ENCODE measurements around the gene CHST8.
"Not testable (repeated sequence)": the region's sequence is repeated elsewhere in the genome, so short reads cannot be mapped to it uniquely, and the experiment has no call there.

The CHST8 gene, protein sequence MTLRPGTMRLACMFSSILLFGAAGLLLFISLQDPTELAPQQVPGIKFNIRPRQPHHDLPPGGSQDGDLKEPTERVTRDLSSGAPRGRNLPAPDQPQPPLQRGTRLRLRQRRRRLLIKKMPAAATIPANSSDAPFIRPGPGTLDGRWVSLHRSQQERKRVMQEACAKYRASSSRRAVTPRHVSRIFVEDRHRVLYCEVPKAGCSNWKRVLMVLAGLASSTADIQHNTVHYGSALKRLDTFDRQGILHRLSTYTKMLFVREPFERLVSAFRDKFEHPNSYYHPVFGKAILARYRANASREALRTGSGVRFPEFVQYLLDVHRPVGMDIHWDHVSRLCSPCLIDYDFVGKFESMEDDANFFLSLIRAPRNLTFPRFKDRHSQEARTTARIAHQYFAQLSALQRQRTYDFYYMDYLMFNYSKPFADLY

GRCh38 chr19:33621811-33622504 lies at the start of gene CHST8:
Gene CHST8, plus strand, starts transcription at chr19:33621953. Its CDS starts 67,309 bp downstream, at chr19:33689262.
- no peak for DNase-seq

DNA sequence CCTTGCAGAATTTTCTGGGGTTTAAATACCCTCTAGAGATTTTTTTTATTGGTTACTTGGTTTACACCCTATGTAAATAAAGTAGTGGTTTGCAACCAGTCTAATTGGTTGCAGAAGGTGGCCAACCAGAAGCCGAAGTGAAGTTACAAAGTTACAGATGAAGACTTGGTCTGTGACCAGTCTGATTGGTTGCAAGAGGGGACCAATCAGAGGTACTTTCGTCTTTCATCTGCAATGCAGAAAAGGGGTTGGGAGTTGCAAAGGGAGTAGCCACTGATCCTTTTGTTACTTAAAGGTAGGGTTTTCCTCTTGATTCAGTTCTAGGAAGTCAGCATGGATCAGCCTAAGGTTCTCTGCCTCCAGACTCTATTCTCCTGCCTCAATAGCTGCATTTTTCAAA lies 48.8 kb upstream of the CHST8 start:
- DNase-seq, result no peak

DNA sequence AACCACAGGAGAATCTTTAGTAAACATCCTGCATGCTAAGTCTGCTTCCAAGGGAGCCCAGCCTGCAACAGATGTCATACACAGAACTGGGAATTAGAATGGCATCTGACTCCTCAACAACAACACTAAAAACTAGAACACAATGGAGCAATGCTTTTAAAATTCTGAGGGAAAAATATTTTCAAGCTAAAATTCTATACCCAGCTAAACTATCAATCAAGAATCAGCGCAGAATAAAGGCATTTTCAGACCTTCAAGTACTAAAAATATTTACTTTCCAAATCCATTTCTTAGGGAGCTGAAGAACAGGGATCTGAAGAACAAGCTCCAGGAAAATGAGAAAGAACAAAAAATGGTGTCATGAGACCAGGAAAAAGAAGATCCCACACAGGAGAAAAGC lies 46.9 kb upstream of the CHST8 start:
- DNase-seq, result no peak

GRCh38 chr19:33578697-33579096 lies 43.1 kb upstream of the CHST8 start:
- DNase-seq, result no peak

GRCh38 chr19:33580026-33580644 lies 41.6 kb upstream of the CHST8 start:
- DNase-seq, result no peak

GRCh38 chr19:33580645-33581037 lies 41.1 kb upstream of the CHST8 start:
- no peak for DNase-seq

GRCh38 chr19:33582914-33583313 lies 38.8 kb upstream of the CHST8 start:
- no peak for DNase-seq

DNA sequence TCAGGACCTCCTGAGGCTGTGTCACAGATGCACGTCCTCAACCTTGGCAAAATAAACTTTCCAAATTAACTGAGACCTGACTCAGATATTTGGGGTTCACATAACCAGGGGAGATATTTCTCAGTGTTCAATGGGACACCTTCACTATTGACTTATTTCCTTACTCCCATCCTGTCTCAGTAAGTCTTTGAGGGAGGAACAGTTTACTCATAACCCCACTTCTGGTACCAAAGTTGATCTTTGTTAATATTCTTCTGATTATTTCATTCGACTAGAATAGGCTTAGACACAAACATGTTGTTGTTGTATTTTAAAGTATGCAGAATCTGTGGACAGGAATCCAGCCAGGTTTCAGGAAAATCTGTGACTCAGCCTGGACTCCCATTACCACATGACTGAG lies 34.6 kb upstream of the CHST8 start:
- DNase-seq, result no peak

DNA sequence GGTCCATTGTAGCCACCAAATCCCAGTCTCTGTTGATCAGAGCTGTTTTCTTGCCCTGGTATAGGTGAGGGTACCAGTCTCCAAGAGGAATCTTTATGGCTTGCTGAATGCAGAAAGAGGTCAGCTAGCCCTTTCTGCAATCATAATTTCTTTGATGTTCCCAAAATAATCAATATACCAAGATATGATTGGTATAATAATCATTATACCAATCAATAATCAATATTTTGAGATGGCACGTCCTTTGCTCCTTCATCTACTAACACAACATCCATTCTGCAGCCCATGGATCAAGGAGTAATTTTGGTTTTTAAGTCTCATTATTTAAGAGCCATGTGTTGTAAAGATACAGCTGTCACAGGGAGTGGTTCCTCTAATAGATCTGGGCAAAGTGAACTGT lies 31.5 kb upstream of the CHST8 start:
- no peak for DNase-seq

GRCh38 chr19:33595783-33596182 lies 26.0 kb upstream of the CHST8 start:
- DNase-seq, result no peak

DNA sequence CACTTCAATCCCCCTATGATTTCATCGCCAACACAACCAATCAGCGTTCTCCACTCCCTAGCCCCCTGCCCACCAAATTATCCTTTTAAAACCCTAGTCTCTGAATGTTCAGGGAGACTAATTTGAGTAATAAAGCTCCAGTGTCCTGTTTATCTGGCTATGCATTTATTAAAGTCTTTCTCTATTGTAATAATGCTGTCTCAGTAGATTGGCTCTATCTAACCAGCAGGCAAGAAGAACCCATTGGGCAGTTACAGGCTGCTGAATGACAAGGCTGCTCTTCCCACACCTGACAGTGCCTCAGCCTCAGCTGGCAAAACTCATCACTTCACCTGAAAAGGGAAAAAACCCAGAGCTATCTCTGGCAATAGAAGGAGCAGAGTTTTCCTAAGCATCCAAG lies 20.2 kb upstream of the CHST8 start:
- no peak for DNase-seq

DNA sequence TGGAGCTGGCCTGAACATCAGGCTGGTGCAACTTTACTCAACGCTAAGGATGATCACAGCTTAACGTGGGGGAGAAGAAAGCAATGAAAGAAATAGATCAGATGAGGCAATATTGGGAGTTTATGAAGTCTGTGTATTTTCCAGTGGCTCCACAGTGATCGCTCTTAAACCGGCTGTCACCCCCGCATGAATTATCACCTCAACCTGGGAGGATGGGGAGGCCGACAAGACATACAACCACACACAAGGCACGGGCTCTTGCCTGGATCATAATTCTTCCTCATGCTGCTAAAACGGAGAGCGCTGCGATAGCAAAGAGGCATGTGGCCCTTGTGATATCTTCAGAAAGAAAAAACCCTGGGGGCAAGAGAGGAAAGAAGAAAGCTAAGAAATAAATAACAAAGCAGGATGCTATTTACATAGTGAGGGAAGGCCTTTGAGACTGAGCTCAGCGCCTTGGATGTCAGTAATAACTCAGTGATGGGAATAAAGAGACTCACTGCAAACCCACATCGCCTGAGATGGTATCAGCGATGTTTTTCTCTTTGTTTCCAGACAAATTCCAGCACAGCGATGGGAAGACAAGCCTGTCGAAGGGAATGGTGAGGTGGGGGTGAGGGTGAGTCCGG lies 19.1 kb upstream of the CHST8 start:
- DNase-seq, result no peak

DNA sequence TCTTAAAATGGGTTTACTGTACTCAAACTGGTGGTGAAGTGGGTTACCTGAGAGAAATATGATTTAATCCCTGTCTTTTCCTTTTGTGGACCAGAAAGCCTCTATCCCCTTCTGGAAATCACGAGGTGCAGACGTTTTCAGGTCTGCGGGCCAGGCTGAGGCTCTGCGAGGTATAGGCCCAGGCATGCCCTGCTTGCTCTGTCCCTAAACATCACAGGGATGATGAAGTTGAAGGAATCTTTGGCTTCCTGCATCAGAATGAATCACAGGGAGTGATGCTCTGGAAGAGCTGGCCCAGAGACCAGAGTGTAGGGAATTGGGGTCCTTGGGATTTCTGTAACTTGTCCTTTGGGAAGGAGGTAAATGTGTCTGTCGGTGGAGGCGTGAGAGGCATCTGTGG lies 18.4 kb upstream of the CHST8 start:
- DNase-seq, result no peak

- peak; percentile 12 for DNase-seq
These were observed 17.1 kb upstream of the CHST8 start for GRCh38 chr19:33604651-33605050.

GRCh38 chr19:33605803-33606295 lies 15.9 kb upstream of the CHST8 start:
- DNase-seq, result not testable (repeated sequence)

- peak; percentile 3 for DNase-seq
These were observed 15.2 kb upstream of the CHST8 start for GRCh38 chr19:33606556-33606955.

- DNase-seq, result no peak
These were observed 12.4 kb upstream of the CHST8 start for GRCh38 chr19:33609353-33609752.

DNA sequence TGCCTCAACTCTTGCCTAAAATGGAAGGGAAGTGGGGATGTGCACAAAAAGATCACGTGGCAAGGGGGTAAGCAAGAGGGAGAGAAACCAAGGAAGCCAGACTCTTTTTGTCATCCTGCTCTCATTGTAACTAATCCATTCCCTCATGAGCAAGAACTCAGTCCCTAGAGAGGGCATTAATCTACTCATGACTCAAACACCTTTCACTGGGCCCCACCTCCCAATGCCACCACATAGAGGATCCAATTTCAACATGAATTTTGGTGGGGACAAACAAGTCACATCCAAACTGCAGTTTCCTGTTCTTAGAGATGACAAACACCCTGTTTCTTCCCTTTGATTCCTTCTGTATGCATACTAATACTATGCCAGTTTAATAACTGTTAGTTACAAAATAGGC lies 11.2 kb upstream of the CHST8 start:
- DNase-seq, result no peak

GRCh38 chr19:33612928-33613619 lies 8.7 kb upstream of the CHST8 start:
- DNase-seq, result no peak

DNA sequence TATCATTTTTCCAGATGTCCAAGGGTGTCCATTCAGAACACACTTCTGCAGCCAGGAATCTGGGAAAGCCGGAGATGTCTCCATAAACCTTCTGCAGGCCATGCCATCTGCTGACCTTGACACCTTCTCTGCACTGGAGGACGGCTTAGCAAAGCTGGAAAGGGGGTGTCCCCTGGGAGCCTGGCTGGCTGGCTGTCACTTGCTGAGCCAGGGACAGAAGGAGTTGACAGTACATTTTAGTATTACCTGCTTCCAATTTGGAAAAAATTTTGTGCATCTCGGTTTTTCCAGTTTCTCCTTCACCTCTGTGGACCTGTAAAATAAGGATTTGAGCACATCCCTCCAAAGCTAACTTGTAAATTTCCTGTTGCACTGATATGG lies 8.1 kb upstream of the CHST8 start:
- no peak for DNase-seq

GRCh38 chr19:33616346-33616745 lies 5.4 kb upstream of the CHST8 start:
- no peak for DNase-seq

DNA sequence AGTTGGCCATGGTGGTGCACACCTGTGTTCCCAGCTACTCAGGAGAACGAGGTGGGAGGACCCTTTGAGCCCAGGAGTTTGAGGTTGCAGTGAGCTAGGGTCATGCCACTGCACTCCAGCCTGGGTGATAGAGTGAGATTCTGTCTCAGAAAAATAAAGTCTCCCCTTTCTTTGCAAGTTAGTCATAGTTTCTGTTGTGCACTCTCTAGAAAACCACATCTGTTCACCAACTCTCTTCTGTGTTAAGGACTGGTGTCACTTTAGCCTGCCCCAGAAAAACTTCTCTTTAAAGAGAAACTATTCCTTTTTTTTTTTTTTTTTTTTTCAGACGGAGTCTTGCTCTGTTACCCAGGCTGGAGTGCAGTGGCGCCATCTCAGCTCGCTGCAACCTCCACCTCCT lies 4.9 kb upstream of the CHST8 start:
- DNase-seq, result no peak

DNA sequence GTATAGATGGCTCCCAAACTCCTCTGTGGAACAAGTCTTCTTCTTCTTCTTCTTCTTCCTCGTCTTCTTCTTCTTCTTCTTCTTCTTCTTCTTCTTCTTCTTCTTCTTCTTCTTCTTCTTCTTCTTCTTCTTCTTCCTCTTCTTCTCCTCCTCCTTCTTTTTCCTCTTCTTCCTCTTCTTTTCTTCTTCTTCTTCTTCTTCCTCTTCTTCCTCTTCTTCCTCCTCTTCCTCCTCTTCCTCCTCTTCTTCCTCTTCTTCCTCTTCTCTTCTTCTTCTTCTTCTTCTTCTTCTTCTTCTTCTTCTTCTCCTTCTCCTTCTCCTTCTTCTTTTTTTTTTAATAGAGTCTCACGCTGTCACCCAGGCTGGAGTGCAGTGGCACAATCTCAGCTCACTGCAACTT lies 3.4 kb upstream of the CHST8 start:
- not testable (repeated sequence) for DNase-seq

Data from DMS 273 treated with DMSO at 0.1 percent for 48 hours (cell line).